Measurements from ENCODE around the gene PLEKHG4B.
"Not testable (repeated sequence)": the region's sequence is repeated elsewhere in the genome, so short reads cannot be mapped to it uniquely, and the experiment has no call there.

- not testable (repeated sequence) for TF ChIP-seq CTCF (IDR thresholded peaks at IDR 0.05; ENCODE audit: low read length); EZH2phosphoT487 (IDR thresholded peaks at IDR 0.05; ENCODE audit: low read length); EZH2 (optimal IDR thresholded peaks at IDR 0.05; ENCODE audit: low read depth, low read length)
These were observed 72.8 kb downstream of the PLEKHG4B start for GRCh38 chr5:164783-165182.

Data from MM.1S (cell line).